ENCODE results near the gene CYTH1.

DNA sequence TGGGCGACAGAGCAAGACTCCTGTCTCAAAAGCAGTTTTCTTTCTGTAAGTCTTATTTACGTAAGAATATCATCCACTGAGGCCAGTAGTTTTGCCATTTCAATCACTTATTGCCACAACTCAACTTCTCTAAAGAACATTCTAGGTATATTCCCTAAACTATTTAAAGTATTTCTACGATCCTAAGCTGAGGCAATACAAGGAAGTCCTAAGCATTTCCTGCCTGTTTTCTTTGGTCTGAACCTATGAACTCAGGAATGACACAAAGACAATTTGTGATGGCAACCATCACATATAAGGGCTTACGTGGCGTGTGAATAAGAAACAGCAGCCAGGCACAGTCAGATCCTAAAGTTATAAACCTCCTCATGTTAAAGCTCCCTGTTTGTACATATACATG is 44.3 kb upstream of the CYTH1 start:
- TF ChIP-seq FOXM1 (IDR thresholded peaks at IDR 0.05; ENCODE audit: borderline replicate concordance) (no peak), FOXK2 (IDR thresholded peaks at IDR 0.05) (no peak), LEF1 (IDR thresholded peaks at IDR 0.05; ENCODE audit: borderline replicate concordance) (no peak)

Measured in HEK293T (cell line).